ENCODE data around the gene ZNF618. TPM values are rescaled to one million over a fixed set of nuclear protein-coding genes. Genes with fewer than 3 reads are reported as not detected.

ZNF618 gene
- total RNA-seq, 1 donor from 2014 or later = 1.9 TPM

DNA sequence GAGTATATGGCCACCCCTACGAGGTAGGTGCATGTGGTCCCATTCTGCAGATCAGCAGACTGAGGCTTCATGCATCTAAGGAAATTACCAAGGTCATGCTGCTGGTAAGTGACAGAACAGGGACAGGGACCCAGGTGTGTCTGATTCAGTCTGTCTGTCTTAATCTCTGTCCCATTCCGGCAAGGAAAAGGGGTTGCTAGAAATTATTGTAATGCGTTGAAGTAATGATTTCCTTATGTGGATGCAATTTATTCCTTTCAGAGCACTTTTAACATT lies 125.2 kb downstream of the ZNF618 start:
- Histone ChIP-seq H3K9me3 (replicated peaks) (peaks cover 3% of the 10 kb centered on the region), H3K27me3 (ENCODE audit: low read depth) (peaks cover 9% of the 10 kb centered on the region), H3K36me3 (no peaks in the 10 kb centered on the region), H3K27ac (replicated peaks) (no peak overlapping the region), H3K4me3 (no peak overlapping the region), H3K4me1 (peaks cover 29% of the 10 kb centered on the region)
- DNase-seq = no peak
- intact Hi-C loops (cut with micrococcal nuclease) = no loop called here
- TF ChIP-seq, protein P1, sequence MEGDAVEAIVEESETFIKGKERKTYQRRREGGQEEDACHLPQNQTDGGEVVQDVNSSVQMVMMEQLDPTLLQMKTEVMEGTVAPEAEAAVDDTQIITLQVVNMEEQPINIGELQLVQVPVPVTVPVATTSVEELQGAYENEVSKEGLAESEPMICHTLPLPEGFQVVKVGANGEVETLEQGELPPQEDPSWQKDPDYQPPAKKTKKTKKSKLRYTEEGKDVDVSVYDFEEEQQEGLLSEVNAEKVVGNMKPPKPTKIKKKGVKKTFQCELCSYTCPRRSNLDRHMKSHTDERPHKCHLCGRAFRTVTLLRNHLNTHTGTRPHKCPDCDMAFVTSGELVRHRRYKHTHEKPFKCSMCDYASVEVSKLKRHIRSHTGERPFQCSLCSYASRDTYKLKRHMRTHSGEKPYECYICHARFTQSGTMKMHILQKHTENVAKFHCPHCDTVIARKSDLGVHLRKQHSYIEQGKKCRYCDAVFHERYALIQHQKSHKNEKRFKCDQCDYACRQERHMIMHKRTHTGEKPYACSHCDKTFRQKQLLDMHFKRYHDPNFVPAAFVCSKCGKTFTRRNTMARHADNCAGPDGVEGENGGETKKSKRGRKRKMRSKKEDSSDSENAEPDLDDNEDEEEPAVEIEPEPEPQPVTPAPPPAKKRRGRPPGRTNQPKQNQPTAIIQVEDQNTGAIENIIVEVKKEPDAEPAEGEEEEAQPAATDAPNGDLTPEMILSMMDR (IDR thresholded peaks at IDR 0.05; ENCODE audit: borderline replicate concordance) = no peak

DNA sequence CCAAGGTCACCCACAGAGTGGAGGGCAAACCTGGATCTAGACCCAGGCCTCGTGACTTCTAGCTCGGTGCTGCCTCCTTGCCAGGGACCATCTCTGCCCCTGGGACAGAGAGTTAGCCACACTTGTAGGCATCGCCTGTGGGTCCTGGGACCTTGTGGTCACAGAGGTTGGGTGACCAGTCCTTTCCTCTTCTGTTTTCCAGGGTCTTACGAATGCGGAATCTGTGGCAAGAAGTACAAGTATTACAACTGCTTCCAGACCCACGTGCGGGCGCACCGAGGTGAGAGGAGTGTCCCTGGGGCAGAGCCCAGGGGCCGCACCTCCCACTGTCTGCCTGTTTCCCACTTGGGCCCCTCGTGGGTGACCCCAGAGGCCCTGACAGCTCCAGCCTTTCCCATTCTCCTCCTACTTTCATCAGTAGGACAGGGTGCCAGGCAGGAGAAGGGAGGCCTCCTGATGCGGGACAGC lies 125.7 kb downstream of the ZNF618 start:
- H3K4me1 ChIP-seq = peaks cover 29% of the 10 kb centered on the region
- H3K4me3 ChIP-seq = no peak overlapping the region
- H3K9me3 ChIP-seq (replicated peaks) = peaks cover 3% of the 10 kb centered on the region
- intact Hi-C loops (cut with micrococcal nuclease) = no loop called here
- peaks cover 3% of the 10 kb centered on the region for H3K36me3 ChIP-seq
- no peak overlapping the region for H3K27ac ChIP-seq (replicated peaks)
- DNase-seq = no peak
- TF ChIP-seq, protein P1 (IDR thresholded peaks at IDR 0.05; ENCODE audit: borderline replicate concordance) = no peak
- peaks cover 4% of the 10 kb centered on the region for H3K27me3 ChIP-seq (ENCODE audit: low read depth)

DNA sequence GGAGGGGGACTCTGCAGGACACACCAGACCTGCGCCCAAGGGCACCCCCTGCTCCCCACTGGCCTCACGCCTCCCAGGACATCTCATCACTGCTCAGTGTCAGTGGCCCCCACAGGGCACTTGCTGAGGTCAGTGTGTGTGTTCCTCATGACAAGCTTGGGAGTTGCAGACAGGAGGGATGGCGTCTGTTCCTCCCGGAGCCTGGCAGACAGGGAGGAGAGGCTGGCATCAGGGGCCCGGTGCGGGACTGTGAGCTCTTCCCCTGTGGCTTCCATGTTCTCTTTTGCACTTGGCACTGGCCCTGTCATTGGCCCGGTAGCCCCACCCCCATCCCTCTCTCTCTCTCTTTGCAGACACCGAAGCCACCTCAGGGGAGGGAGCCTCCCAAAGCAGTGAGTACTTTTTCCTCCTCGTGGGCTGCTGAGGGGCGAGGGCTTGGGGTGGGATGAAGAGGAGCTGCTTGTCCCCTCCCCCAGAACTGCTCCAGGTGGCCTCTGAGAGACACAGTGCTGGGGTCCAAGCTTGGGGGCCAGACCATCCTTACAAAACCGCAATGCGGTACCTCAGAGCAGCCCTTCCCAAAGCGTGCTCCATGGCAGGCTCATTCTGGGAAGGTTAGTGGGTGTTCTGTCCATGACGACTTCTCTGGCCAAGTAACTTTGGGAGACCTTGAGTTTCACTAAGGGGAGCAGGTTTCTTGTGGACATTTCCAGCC lies 126.3 kb downstream of the ZNF618 start:
- H3K9me3 ChIP-seq (replicated peaks) = peaks cover 3% of the 10 kb centered on the region
- H3K4me3 ChIP-seq = no peak overlapping the region
- no peak for DNase-seq
- H3K27ac ChIP-seq (replicated peaks) = no peak overlapping the region
- H3K27me3 ChIP-seq (ENCODE audit: low read depth) = no peaks in the 10 kb centered on the region
- TF ChIP-seq, protein P1 (IDR thresholded peaks at IDR 0.05; ENCODE audit: borderline replicate concordance) = no peak
- intact Hi-C loops (cut with micrococcal nuclease) = no loop called here
- H3K36me3 ChIP-seq = peaks cover 9% of the 10 kb centered on the region
- peaks cover 29% of the 10 kb centered on the region for H3K4me1 ChIP-seq

DNA sequence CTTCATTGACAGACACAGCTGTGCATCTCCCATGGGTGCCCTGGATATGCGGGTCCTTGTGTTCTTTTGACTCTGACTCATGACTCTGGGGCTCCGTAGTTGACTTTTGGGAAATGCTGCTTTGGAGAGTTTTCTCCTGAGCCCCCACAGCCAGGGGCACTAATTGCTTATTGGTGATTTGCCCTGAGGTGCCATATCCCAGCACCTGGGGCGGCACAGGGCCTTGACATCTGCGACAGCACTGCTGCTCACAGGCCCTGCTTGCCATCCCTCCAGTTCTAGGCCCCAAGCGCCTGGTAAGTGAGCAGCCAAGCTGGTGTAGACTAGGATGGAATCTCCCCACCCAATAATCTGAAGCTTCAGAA lies 126.9 kb downstream of the ZNF618 start:
- TF ChIP-seq, protein P1 (IDR thresholded peaks at IDR 0.05; ENCODE audit: borderline replicate concordance) = no peak
- Histone ChIP-seq H3K27ac (replicated peaks) (no peak overlapping the region), H3K9me3 (replicated peaks) (peaks cover 3% of the 10 kb centered on the region), H3K4me1 (peaks cover 24% of the 10 kb centered on the region), H3K4me3 (no peak overlapping the region), H3K27me3 (ENCODE audit: low read depth) (no peaks in the 10 kb centered on the region), H3K36me3 (peaks cover 10% of the 10 kb centered on the region)
- intact Hi-C loops (cut with micrococcal nuclease) = no loop called here
- no peak for DNase-seq

DNA sequence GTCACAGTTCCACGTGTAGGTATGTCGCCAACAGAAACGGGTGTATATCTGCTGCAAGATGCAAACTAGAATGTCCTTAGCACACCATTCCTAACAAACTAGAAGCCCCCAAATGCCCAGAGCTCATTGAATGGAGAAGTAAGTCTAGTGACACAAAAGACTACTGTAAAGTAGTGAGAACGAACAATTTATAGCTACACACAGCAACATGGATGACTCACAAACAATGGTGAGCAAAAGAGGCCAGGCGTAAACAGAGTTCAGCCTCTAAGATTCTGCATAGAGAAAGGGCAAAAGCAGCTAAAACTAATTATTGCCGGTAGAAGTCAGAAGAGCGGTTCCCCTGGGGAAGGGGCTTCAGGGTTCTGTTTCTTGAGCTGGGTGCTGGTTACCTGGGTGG lies 127.2 kb downstream of the ZNF618 start:
- Histone ChIP-seq H3K36me3 (peaks cover 10% of the 10 kb centered on the region), H3K4me1 (peaks cover 21% of the 10 kb centered on the region), H3K27ac (replicated peaks) (peak overlapping the region; percentile 80), H3K9me3 (replicated peaks) (peaks cover 3% of the 10 kb centered on the region), H3K27me3 (ENCODE audit: low read depth) (no peaks in the 10 kb centered on the region), H3K4me3 (no peak overlapping the region)
- intact Hi-C loops (cut with micrococcal nuclease) = no loop called here
- DNase-seq = no peak
- TF ChIP-seq, protein P1 (IDR thresholded peaks at IDR 0.05; ENCODE audit: borderline replicate concordance) = no peak
